Measurements from ENCODE around the gene FAM114A1. TPM values are rescaled to one million over a fixed set of nuclear protein-coding genes. Genes with fewer than 3 reads are reported as not detected.
"Not testable (repeated sequence)": the region's sequence is repeated elsewhere in the genome, so short reads cannot be mapped to it uniquely, and the experiment has no call there.

The FAM114A1 gene
- total RNA-seq, 1 experiment from 2014 or later: 208 TPM

DNA sequence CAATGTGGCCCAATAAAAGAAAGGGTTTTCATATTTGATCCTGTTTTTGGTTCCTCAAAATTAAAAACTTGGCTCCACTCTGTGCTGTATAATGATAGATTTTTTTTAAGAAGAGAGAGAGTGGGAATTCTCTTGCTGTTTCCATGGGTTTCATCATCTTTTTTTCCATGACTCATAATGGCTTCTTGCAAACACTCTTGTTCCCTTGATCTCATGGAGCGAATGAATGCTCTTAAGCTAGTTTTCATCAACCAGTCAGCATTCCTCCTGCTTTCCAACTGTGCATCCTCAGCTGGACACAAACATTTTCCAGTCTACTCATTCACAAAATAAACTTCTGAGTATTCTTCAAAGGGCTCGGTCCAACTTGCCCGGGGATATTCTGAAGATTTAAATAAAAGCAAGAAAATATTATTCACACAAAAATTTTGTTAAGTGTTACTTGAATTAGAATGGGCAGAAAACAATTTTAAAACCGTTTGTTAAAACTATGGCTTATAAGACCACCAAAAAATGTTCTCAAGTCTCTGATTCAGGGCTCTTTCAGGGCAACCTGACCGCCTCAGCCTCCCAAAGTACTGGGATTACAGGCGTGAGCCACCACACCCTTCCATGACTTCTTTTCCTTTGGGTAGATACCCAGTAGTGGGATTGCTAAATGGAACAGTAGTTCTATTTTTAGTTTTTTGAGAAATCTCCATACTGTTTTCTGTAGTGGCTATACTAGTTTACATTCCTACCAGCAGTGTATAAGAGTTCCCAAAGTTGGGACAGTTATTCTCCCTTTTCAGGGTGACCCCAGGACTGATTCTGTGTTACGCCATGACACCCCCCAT lies 99.9 kb downstream of the FAM114A1 start:
- peak; percentile 92 for DNase-seq (ENCODE audit: low read depth)

DNA sequence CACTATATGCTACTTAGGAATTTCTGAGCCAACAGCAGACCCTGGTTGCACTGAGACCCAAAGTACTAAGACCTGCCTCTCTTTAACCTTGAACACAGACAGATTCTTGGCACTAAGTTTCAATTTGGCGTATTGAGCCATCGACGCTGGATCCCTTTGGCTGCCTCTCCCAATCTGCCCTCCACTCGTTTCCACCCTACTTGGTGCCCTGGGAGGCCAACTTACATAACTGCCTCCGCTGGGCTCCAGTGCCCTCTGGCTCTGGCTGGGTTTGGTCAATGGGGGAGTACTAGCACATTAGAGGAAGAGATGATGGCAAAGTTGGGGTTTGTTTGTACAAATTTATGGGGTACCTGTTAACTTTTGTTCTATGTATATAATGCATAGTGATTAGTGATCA lies 101.1 kb downstream of the FAM114A1 start:
- DNase-seq (ENCODE audit: low read depth): no peak

DNA sequence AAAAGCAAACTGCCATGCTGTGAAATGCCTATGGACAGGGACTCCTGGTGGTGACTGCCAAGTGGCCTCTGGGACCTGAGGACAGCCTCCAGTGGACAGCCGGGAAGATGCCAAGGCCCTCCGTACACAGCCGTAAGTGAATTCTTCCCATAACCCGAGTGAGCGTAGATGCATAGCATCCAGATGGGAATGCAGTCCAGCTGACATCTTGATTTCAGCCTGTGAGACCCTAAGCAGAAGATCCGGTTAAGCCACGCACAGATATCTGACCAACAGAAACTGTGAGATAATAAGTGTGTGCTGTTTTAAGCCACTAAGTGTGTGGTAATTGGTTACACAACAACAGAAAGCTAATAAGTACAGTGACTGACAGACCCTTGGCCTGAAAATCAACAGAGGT lies 108.7 kb downstream of the FAM114A1 start:
- DNase-seq (ENCODE audit: low read depth): no peak

DNA sequence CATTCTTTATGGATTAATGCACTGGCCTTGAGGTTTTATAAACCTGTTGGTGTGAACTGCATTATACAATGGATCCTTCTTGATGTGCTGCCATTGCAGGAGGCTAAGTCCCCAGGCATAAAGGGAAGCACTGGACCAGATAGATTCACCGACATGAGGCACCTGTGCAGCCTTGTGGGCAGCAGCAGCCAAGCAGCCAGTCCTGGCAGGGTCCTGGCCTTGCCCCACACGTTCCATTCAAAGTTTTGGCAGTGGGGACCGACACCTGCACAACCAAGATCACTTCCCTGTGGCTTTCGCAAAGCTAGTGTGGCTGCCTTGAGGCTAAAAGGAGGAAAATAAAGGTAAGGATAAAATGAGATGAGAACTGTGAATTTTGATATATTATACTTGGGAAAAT lies 111.5 kb downstream of the FAM114A1 start:
- DNase-seq (ENCODE audit: low read depth): no peak

DNA sequence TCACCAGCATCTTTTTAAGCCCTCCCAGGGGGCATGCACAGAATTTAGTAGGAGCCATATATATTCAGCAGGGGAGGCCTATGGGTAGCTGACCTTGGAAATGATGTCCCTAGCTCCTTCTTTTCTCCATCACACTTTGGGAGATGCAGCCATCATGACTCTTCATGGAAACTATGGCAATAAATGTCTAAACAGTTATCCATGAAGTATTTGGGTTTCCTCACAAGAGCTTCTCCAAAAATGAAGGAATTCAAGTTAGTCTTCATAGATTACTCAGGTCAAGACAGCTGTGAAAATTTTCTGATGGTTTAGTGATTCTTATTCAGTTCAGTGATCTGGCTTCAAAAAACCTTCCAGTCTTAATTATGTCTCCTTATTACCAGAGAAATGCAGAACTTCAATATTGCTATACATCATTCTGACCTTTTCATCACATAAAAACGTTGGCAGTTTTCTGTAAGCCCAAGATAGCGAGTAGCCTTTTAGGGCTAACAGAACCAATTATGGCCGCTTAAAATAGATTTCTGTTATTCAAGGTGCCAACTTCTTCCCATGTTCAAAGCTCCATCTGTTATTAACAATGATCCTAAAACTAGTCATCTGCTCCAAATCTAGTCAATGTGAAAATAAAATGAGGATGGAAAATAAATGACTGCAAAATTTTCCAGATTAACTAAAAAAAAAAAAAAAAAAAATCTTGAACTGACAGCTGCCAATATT lies 112.1 kb downstream of the FAM114A1 start:
- no peak for DNase-seq (ENCODE audit: low read depth)

DNA sequence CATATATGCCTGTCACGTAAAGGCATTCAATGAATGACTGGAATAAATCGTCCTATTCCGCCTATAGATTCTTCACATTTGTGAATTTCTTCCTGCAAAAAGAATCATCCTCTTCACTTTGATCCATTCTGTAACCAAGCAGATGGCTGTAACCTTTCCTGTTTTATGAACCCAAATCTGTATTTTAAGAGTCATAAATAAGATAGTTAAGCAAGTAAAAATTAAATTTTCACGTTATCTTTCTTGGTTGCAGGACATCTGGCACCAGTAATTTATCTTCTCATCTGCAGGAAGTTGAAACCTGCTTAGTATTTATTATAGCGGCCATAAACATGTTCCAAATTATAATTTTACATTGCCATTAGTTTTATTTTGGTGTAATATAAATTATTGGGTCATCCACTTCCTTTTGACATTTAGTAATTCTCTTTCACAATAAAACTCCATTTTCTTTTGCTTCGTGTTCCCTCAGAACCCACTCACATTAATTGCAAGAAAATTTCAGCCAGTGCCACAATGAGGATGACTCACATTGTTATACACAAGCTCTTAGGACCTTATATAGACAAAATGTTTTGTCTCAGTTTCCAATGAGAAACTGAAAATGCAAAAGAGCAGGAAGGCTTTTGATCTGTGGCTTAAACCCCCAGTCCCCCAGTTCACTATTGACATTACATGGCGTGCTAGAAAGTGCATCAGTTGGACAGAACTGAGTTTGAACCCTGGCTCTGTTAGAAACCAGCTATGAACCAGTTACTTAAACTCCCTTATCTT lies 113.5 kb downstream of the FAM114A1 start:
- peak; percentile 74 for DNase-seq (ENCODE audit: low read depth)

DNA sequence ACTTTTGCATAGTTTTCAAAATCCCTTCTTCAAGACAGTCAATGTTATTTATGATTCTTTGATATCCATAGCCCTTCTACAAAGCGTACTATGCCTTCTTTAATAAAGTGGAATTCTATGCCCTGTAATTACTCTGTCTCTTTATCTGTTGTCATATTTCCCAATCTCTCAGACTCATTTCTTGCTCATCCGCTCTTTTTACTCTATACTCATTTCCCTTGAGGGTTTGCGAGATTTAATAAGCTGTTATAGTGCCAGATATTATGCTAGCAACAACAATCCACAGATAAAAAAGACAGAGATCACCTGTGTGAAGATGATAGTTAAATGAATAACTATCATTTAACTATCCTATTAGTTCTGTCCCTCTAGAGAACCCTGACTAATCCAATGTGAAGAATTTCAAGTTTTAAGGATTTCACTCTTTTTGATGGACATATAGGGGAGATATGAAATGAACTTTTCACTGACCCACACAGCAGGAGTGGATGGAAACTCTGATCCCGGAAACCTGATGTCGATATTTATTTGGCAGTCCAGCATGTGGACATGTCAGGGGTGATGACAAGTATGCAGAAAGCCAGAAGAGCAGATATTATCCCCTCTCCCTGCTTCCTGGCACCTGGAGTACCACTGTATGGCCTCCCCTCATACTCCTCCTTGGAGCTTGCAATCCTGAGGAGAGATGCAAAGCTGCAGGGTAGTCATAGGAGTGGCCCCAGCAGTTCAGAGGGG lies 114.9 kb downstream of the FAM114A1 start:
- peak; percentile 59 for DNase-seq (ENCODE audit: low read depth)

DNA sequence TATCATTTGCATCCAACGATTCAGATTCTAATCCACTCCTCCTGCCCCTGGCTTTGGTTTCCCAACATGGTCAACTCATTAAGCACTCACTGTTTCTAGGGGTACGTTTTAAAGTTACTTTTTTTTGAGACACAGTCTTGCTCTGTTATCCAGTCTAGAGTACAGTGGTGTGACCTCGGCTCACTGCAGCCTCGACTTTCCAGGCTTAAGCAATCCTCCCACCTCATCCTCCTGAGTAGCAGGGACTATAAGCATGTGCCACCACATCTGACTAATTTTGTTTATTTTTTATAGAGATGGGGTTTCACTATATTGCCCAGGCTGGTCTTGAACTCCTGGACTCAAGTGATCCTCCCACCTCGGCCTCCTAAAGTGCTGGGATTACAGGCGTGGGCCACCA lies 115.7 kb downstream of the FAM114A1 start:
- no peak for DNase-seq (ENCODE audit: low read depth)

DNA sequence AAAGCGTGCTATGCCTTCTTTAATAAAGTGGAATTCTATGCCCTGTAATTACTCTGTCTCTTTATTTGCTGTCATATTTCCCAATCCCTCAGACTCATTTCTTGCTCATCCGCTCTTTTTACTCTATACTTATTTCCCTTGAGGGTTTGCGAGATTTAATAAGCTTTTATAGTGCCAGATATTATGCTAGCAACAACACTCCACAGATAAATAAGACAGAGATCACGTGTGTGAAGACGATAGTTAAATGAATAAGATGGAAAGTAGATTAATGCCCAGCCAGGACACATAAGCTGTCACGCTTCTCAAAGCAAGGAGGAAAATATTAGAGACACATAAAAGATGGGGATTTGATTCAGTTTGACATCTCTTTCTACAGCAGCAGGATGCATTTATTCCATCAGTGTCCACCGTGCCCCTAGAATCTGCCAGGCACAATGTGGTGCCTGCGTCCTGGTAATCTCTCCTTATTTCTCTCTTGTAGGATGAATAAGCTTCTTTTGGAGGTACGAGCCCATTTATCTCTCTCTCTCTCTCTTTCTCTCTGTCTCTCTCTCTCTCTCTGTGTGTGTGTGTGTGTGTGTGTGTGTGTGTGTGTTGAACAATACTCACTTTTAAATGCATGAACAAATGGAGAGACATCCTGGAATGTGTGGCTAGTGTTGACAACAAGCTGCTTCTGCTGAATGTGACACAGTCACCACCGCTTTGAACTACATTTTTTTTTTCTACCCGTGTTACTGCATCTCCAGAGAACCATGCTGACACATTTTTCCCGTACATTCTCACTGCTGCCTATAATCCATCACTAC lies 116.4 kb downstream of the FAM114A1 start:
- peak; percentile 41 for DNase-seq (ENCODE audit: low read depth)

DNA sequence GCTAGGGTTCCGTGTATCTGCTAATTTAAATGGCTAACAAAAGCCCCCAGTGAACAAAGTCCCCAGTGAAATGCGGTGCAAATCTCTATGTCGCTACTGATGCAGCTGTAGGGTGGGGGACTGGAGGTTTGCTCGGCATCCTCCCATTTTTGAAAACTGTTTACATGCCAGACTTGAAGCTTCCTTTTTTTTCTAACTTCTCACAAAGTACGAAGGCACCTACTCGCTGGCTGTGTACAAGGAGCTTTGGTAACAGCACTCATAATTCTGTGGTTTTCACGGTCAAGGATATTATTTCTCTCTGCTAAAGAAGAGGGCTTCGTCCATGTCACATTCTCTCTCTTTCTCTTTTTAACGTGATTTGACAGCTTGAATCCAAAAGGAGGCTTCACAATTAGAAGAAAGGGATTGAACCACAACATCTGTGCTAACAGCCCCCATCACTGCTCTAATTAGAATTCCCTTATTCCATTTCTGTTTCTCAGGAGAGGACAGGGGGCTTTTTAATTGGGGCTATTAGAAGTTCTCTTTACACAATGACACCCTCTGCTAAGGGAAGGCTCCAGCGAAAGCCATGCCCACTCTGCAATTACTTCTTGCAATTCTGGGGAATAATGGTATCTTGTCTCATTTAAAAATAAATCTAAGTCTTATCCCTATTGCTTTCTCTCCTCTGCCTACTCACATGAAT lies 117.9 kb downstream of the FAM114A1 start:
- no peak for DNase-seq (ENCODE audit: low read depth)

DNA sequence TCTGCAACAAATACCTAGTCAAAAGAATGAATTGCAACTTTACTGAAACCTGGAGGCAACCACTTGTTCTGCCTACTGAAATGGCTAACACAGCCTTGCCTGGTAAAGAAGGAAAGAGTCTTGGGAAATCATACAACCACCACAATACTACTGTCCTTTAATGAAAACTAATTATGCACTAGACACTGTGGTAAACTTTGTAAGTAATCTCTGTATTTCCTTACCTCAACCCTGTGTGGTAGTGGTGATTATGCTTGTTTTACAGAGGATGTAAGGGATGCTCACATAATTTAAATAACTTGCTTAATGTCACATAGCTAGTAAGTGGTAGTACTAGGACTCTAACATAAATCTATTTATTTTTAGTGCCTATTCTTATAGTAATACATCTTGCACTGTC lies 119.9 kb downstream of the FAM114A1 start:
- DNase-seq (ENCODE audit: low read depth): no peak

DNA sequence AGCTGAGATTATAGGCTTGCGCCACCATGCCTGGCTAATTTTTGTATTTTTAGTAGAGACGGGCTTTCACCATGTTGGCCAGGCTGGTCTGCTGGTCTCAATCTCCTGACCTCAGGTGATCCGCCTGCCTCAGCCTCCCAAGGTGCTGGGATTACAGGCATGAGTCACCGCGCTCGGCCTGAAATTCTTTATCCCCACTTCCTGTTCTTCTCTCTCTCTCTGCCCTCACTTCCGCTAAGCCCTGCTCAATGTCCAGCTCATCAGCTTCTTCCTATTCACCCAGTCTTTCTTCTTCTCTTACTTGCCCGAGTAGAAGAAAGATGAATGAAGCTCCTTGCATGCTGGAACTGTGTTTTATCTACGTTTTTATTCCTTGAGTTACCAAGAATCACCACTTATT lies 120.7 kb downstream of the FAM114A1 start:
- DNase-seq (ENCODE audit: low read depth): not testable (repeated sequence)

DNA sequence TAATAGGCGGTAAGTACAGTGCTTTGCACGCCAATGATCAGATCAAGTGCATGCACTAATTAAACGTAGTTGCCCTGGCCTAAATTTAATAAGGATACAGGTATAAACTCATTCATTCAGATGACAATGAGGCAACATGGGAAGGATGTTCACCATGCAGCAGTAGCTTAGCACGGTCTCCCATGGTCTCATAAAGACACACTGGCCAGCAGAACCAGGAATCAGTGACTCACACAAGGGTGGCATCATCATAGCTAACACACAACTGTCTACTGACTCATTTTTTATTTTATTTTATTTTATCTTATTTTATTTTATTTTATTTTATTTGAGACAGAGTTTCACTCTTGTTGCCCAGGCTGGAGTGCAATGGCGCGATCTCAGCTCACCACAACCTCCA lies 121.9 kb downstream of the FAM114A1 start:
- peak; percentile 53 for DNase-seq (ENCODE audit: low read depth)

DNA sequence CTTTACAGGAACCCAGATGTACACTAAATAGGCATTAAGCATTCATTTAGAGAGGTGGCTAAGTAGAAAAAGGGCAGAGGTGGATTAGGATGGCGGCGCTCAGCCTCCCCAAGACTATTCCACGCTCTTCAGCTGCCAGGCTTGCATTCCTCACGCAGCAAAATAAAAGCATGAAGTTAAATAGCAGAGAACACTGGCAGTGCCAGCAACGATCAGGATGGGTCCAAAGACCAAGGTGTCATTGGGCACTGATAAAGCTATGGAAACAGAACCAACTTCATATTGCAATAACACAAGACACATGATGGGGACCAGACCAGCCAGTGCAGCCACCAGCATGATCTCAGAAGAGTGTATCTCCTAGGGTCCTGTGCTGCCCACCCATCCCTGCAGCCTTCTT lies 122.6 kb downstream of the FAM114A1 start:
- DNase-seq (ENCODE audit: low read depth): no peak

DNA sequence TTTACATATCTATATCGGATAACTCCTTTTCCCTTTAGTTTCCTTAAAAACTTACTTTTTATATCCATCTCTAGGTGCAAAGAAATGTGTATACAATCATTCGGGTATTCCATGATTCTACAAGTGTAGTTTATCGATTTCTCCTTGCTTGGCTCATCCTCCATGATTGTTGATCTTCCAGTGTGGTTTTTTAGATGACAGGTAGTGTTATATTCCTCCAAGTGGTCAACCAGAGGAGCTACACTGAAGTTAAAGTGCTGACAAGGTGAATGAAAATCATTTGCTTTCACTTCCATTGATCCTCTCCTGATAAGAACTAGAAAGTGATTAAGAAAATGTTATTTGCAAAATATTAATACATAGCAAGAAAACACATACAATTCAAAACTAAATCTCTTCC lies 126.1 kb downstream of the FAM114A1 start:
- DNase-seq (ENCODE audit: low read depth): no peak

DNA sequence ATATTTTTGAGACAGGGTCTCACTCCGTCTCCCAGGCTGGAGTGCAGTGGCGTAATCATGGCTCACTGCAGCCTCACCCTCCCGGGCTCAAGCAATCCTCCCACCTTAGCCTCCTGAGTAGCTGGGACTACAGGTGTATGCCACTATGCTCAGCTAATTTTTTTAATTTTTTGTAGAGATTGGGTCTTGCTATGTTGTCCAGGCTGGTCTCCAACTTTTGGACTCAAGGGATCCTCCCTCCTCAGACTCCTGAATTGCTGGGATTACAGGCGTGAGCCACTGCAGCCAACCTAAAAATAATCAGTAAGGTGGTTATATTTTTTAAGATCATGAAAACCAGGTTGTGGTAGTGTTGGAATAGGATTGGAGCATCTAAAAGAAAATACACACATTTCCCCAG lies 126.5 kb downstream of the FAM114A1 start:
- no peak for DNase-seq (ENCODE audit: low read depth)

All from LHCN-M2 (cell line).